NCI-H345 treated with DMSO at 0.1 percent for 48 hours (cell line): ENCODE measurements around the gene WLS.

Experiments
- DNase-seq: peaks from one replicate; lab custom pipeline; 2025; ENCODE audit not compliant: unreplicated experiment; lab: John Stamatoyannopoulos, UW

The WLS gene

DNA sequence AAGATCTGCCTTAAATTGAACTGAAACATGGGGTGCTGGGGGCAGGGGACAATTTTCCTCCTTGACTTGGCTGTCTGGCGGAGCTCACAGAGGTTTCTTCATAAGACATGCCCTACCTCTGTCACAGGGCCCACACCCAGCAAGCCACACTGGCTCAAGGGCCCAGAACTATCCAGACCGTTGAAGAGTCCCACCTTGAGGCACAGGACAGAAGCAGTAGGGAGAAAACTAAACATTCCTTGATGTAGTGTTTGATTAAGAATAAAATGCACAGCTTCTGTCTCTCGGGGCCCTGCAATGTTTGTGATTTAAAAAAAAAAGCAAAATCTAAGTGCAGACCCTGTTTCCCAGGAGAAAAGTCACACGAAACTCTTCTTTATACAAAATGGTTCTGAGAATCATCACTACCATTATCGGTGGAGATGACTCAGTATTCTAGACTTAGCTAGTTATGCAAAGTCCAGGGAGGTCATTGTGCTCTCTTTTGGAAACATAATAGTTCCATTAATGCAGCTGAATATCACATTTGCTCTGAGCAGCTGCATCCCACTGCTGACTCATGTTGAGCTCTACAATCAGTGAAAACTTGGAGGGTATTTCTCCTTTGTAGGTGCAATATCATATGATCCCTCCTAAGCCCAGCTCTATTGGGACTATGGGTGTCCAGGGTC lies 128.3 kb downstream of the WLS start:
- no peak for DNase-seq

DNA sequence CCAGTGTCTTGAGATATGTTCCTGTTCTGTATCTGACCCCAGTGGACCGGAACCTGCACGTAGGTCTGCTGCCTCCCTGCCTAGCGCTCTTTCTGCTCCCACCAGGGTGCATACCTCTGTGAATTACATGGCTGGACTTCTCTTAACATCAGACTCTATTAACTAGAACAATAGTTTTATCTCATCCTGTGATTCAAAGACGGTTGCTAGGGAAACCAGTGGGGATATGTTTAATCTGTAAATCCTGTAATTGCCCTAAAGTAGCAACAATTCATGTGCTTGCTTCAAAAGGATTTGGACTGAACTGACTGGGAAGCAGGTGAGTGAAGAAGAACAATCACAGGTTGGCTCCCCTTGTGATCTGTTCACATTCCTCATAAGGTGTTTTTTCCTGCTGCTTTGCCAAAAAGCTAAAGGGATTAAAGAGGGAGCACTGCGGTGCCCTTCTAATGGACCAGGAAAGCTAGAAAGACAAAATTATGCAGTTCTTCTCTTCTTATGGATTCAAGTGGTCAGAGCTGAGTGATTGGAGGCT lies 129.2 kb downstream of the WLS start:
- DNase-seq = peak; percentile 77

GRCh38 chr1:68101829-68102228 lies 130.5 kb downstream of the WLS start:
- DNase-seq = no peak

- DNase-seq = no peak
Measured at GRCh38 chr1:68100571-68100970, 131.8 kb downstream of the WLS start.

- DNase-seq = no peak
Measured at GRCh38 chr1:68093737-68094136, 138.6 kb downstream of the WLS start.

DNA sequence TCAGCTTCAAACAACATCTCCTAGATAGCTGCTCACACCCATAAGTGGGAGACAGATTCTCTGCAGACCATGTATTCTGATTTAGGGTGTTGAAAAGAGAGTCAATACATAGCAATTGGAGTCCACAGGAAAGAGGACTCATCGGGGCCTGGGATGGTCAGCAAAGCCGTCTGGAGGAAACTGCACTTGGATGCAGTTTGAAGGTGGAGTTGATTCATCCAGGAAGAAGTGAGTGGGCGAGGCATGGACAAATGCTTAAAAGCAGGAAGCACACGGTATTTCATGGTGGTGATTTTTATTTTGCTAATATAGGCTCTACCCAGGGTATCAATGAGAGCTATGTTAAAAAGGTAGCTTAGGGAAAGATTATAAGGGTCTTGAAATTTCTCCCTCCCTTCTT lies 145.1 kb downstream of the WLS start:
- no peak for DNase-seq

GRCh38 chr1:68085752-68086151 lies 146.6 kb downstream of the WLS start:
- DNase-seq = no peak

DNA sequence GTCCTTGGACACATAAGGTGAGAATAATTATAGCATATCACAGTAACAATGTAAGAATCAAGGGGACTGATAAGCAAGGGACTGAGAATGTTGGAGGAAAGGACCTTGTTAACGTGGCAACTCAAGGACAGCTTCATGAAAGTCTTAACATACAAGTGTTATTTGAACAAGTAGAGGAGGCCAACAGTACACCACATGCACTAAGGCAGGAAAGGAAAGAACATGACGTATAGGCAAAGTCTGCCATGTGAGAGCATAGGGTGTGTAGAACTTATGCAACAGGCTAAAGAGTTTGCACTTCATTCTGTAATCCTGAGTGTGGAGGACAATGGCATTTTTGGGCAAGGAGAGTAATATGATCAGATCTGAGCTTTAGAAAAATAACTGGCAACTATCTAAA lies 148.6 kb downstream of the WLS start:
- DNase-seq = no peak

DNA sequence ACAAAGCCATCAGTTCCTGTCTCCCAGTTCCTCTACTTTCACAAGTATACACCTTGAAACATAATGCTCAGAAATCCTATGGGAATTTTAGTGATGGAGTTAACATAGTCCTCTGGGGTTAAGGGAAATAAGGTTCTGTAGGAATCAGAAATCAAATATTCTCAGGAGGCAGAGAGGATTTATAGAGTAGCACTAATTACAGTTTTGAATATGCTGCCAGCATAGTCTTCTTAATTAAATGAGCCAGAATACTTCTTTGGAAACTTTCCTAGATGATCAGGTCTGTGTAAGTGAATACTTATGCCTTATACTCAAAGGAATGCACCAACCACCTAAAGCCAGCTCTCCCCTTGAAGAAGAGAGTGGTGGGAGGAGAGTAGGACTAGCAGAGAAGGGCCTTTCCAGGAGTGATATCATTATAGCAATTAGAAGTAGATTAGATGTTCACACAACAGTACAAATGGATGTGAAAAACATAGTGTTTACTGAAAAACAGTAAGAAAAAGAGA lies 150.5 kb downstream of the WLS start:
- DNase-seq = no peak

DNA sequence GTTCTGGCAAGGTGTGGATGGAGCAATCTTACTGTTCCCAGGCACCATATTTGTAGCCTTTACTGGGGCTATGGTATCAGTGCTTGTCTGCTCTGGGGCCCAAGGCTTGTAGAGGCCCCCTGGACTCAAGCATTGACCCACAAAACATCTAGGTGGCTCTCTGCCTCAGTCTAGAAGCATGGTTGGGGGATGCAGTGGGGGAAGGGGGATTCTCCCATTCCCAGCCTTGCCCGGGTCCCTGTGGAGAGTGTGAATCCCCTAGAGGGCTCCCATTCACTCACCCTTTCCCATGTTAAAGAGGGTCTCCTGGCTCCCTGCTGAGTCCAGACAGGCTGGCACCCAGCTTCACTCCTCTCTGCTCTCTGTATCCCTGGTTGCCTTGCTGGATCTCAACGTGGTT lies 153.7 kb downstream of the WLS start:
- no peak for DNase-seq
